ENCODE results near the gene TRIM33. TPM values are rescaled to one million over a fixed set of nuclear protein-coding genes. Genes with fewer than 3 reads are reported as not detected.

The TRIM33 gene
- total and polyA plus RNA-seq, 2 experiments from 2014 or later: 50.3 to 51.1 TPM

GRCh38 chr1:114436799-114437198 is 74.2 kb downstream of the TRIM33 start:
- H3K27me3 ChIP-seq (ENCODE audit: insufficient read depth): no peaks in the 10 kb centered on the region
- Mint-ChIP-seq H3K27me3 (ENCODE audit: insufficient read depth, low read depth, poor library complexity) (no peaks in the 10 kb centered on the region), H3K4me1 (peaks cover 5% of the 10 kb centered on the region; the same call in 2 of the 3 replicates), H3K9me3 (no peaks in the 10 kb centered on the region), H3K36me3 (ENCODE audit: low read depth) (peaks cover 10% of the 10 kb centered on the region; the same call in 2 of the 3 replicates), H3K4me3 (no peak overlapping the region), H3K27ac (no peak overlapping the region)
- H3K27ac ChIP-seq (ENCODE audit: low read depth): no peak overlapping the region
- H3K9me2 ChIP-seq (ENCODE audit: insufficient read depth): no peaks in the 10 kb centered on the region
- 0 out of 2 replicates have a peak, but pooled peaks cover 7% of the 10 kb centered on the region for H3K36me3 ChIP-seq (ENCODE audit: insufficient read depth)
- H4K20me1 ChIP-seq (replicated peaks; ENCODE audit: insufficient read depth): peaks cover 3% of the 10 kb centered on the region; the same call in 1 of the 2 replicates
- H3K4me3 ChIP-seq: no peak overlapping the region
- no peaks in the 10 kb centered on the region for H3F3A ChIP-seq (replicated peaks; ENCODE audit: low read depth)
- no peak for ATAC-seq
- peaks cover 9% of the 10 kb centered on the region for H3K4me1 ChIP-seq (ENCODE audit: insufficient read depth)
- DNase-seq (ENCODE audit: low spot score): no peak
- H2AFZ ChIP-seq: no peak overlapping the region
- H3K79me2 ChIP-seq (replicated peaks; ENCODE audit: insufficient read depth): peaks cover 25% of the 10 kb centered on the region; the same call in 1 of the 2 replicates
- TF ChIP-seq ZNF331 (CRISPR knock-in tag; IDR thresholded peaks at IDR 0.05; ENCODE audit: low read depth) (no peak), ZNF462 (CRISPR knock-in tag; IDR thresholded peaks at IDR 0.05) (no peak), REST (IDR thresholded peaks at IDR 0.05; ENCODE audit: unreplicated experiment) (no peak), EZH2 (IDR thresholded peaks at IDR 0.05; ENCODE audit: low read depth, unreplicated experiment) (no peak), JUNB (IDR thresholded peaks at IDR 0.05; ENCODE audit: unreplicated experiment) (no peak), CREB1 (CRISPR knock-in tag; IDR thresholded peaks at IDR 0.05; ENCODE audit: low read depth) (no peak), ZNF114 (CRISPR knock-in tag; IDR thresholded peaks at IDR 0.05) (no peak), NANOG (IDR thresholded peaks at IDR 0.05; ENCODE audit: borderline replicate concordance) (no peak), POLR2AphosphoS5 (IDR thresholded peaks at IDR 0.05; ENCODE audit: low read depth) (no peak), EZH2phosphoT487 (IDR thresholded peaks at IDR 0.05; ENCODE audit: unreplicated experiment) (no peak), STAT1 (IDR thresholded peaks at IDR 0.05; ENCODE audit: unreplicated experiment) (no peak)
- TF ChIP-seq, protein P1, sequence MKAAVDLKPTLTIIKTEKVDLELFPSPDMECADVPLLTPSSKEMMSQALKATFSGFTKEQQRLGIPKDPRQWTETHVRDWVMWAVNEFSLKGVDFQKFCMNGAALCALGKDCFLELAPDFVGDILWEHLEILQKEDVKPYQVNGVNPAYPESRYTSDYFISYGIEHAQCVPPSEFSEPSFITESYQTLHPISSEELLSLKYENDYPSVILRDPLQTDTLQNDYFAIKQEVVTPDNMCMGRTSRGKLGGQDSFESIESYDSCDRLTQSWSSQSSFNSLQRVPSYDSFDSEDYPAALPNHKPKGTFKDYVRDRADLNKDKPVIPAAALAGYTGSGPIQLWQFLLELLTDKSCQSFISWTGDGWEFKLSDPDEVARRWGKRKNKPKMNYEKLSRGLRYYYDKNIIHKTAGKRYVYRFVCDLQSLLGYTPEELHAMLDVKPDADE (IDR thresholded peaks at IDR 0.05): no peak
- TF ChIP-seq, protein P2, sequence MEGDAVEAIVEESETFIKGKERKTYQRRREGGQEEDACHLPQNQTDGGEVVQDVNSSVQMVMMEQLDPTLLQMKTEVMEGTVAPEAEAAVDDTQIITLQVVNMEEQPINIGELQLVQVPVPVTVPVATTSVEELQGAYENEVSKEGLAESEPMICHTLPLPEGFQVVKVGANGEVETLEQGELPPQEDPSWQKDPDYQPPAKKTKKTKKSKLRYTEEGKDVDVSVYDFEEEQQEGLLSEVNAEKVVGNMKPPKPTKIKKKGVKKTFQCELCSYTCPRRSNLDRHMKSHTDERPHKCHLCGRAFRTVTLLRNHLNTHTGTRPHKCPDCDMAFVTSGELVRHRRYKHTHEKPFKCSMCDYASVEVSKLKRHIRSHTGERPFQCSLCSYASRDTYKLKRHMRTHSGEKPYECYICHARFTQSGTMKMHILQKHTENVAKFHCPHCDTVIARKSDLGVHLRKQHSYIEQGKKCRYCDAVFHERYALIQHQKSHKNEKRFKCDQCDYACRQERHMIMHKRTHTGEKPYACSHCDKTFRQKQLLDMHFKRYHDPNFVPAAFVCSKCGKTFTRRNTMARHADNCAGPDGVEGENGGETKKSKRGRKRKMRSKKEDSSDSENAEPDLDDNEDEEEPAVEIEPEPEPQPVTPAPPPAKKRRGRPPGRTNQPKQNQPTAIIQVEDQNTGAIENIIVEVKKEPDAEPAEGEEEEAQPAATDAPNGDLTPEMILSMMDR (conservative IDR thresholded peaks at IDR 0.05; ENCODE audit: low read depth in 2 of 2): no peak
- H3K4me2 ChIP-seq: no peak overlapping the region

Measured in GM23338 (cell line).